Heart right ventricle (tissue), 16 donors: ENCODE results near the gene SDK2. TPM values are rescaled to one million over a fixed set of nuclear protein-coding genes. Genes with fewer than 3 reads are reported as not detected.

Experiments used
- ATAC-seq, 8 donors: fragments of 200-7000 bp; cut with Tn5 transposase; one replicate each; pipeline ENCODE4 v1.9.1; 2020; ENCODE audit warnings: mild to moderate bottlenecking in 8 of 8, moderate library complexity in 8 of 8, moderate number of reproducible peaks in 1 of 8
- DNase-seq, 2 donors: peaks; one replicate each; pipeline ENCODE4 v3.0.0-alpha.2; 2020
- H3K27ac ChIP-seq, 10 donors: fragments of 200-600 bp; sonication (generic) in 2 of 10; one replicate each; pipeline versions ENCODE4 v1.5.0 to v1.8.0; 2020 to 2022; ENCODE audit warnings: mild to moderate bottlenecking in 3 of 10
- H3K27me3 ChIP-seq, 7 donors: fragments of 200-600 bp; one replicate each; pipeline ENCODE4 v1.8.0; 2021 to 2022; ENCODE audit warnings: mild to moderate bottlenecking in 2 of 7
- H3K36me3 ChIP-seq, 9 donors: fragments of 200-600 bp; sonication (generic) in 1 of 9; one replicate each; pipeline versions ENCODE4 v1.5.0 to v1.8.0; 2020 to 2022; ENCODE audit warnings: mild to moderate bottlenecking in 2 of 9
- H3K4me1 ChIP-seq, 9 donors: fragments of 200-600 bp; sonication (generic) in 1 of 9; one replicate each; pipeline versions ENCODE4 v1.5.0 to v1.8.0; 2020 to 2022; ENCODE audit warnings: mild to moderate bottlenecking in 4 of 9
- H3K4me3 ChIP-seq, 10 donors: fragments of 200-600 bp; sonication (generic) in 2 of 10; one replicate each; pipeline versions ENCODE4 v1.5.0 to v1.8.0; 2020 to 2022; ENCODE audit warnings: mild to moderate bottlenecking in 7 of 10, moderate library complexity in 2 of 10
- H3K9me3 ChIP-seq, 11 donors: fragments of 200-600 bp in 10 of 11; sonication (generic) in 2 of 11; one replicate each; pipeline versions ENCODE4 v1.5.0 to v1.8.0; 2013 to 2022; ENCODE audit warnings: mild to moderate bottlenecking in 2 of 11, control low read depth in 1 of 11, moderate library complexity in 1 of 11
- CTCF ChIP-seq, 9 donors: fragments of 200-600 bp; sonication (generic) in 2 of 9; IDR thresholded peaks; one replicate each; pipeline versions ENCODE4 v1.5.0 to v1.8.0; 2021 to 2022; ENCODE audit warnings: antibody characterized with exemption in 9 of 9, mild to moderate bottlenecking in 5 of 9, moderate library complexity in 1 of 9
- WGBS, 2 donors: extraction: QIAGEN DNeasy Blood & Tissue Kit; methylation state at CpG; one replicate each; pipeline ENCODE4 v1.1.7; 2013; ENCODE audit warnings: inconsistent platforms in 1 of 2; 5-methylcytosine and 5-hydroxymethylcytosine counted together
- intact Hi-C, 10 donors: fragments of 100-400 bp; cut with DNase I; formaldehyde crosslinking; loops; one replicate each; pipeline versions ENCODE4 v1.11.1 to v1.14.2; 2022
- polyA plus RNA-seq, 2 donors: library from polyadenylated mRNA; stranded (reverse); fragments of 200-250 nt; gene quantifications; one replicate each; pipeline ENCODE4 v1.2.3, GENCODE V29; 2013
- total RNA-seq, 10 donors: library from RNA; stranded (reverse); fragmentation: NEBNext Ultra II Directional in 3 of 10; extraction: Animal tissue kit (Norgen Biotek cat#: 25700) in 3 of 10; gene quantifications; one replicate each; pipeline versions ENCODE4 v1.2.1 to v1.2.4, GENCODE V29; 2021 to 2023
- donor health status: Arrhythmogenic right ventricular cardiomyopathy.
- donor health status: ischemic (EF 13 %, LVEDD 7.1; RV severe dilation, severe dysfunction).
- donor health status: healthy with polysubstance abuse.
- donor health status: DM: no; HTN: yes; CAD: no.
- donor health status: DM: no; HTN: no; CAD: no.
- donor health status: ischemic (EF 25% LVEDD 6.9; RV normal size, moderate dysfunction).
- donor health status: ischemic (EF 25% LVEDD 5.7; RV mildly dilated, moderate dysfunction).
- donor health status: healthy.
- donor health status: DM: yes; HTN: yes; CAD: no.
- donor health status: Ischemic cardiomyopathy.
- donor health status: ischemic (EF 35%, LVEDD 5.7; RV mildly dilated, moderate dysfunction).
- donor health status: nonischemic (EF 11% LVEDD 7.7; RV severe dilation, severe dysfunction).
- donor health status: DM: yes; HTN: yes; CAD: no.
- donor health status: PGD.
- donor health status: ischemic (EF 29% LVEDD 5.4; RV normal size, mild dysfunction).
- donor health status: nonischemic (EF 23%, LVEDD 6.1; RV moderate dilation, normal function).

SDK2 gene
- total and polyA plus RNA-seq, 12 donors = 0.44 to 4.2 (median 1.9) TPM

- WGBS, 2 donors = 87 to 88% methylated on average over 25 of the region's 25 CpGs
- H3K9me3 ChIP-seq = no peaks in the 10 kb centered on the region
- no peak for DNase-seq
- H3K27ac ChIP-seq = no peak overlapping the region
- H3K27me3 ChIP-seq = no peaks in the 10 kb centered on the region
- TF ChIP-seq CTCF (IDR thresholded peaks at IDR 0.05) = no peak
- no peak for ATAC-seq
- no peak overlapping the region for H3K4me3 ChIP-seq
- H3K36me3 ChIP-seq = no peaks in the 10 kb centered on the region
- H3K4me1 ChIP-seq = peaks cover 0 to 6% (median 0%) of the 10 kb centered on the region in 9 donors
- intact Hi-C loops = no loop called here
These were observed 249.5 kb downstream of the SDK2 start for GRCh38 chr17:73394512-73395450.

GRCh38 chr17:73393962-73394361 is 250.3 kb downstream of the SDK2 start:
- Histone ChIP-seq H3K4me3 (no peak overlapping the region), H3K36me3 (no peaks in the 10 kb centered on the region), H3K9me3 (no peaks in the 10 kb centered on the region), H3K4me1 (peaks cover 0 to 4% (median 0%) of the 10 kb centered on the region in 9 donors), H3K27me3 (no peaks in the 10 kb centered on the region), H3K27ac (no peak overlapping the region)
- DNase-seq = no peak
- no peak for TF ChIP-seq CTCF (IDR thresholded peaks at IDR 0.05)
- intact Hi-C loops = no loop called here
- no peak for ATAC-seq
- 91 to 94% methylated on average over 11 of the region's 11 CpGs for WGBS, 2 donors

GRCh38 chr17:73393381-73393780 is 250.9 kb downstream of the SDK2 start:
- no peak for DNase-seq
- Histone ChIP-seq H3K27ac (no peak overlapping the region), H3K4me1 (no peaks in the 10 kb centered on the region), H3K27me3 (no peaks in the 10 kb centered on the region), H3K4me3 (no peak overlapping the region), H3K36me3 (no peaks in the 10 kb centered on the region), H3K9me3 (no peaks in the 10 kb centered on the region)
- intact Hi-C loops = no loop called here
- ATAC-seq = no peak
- no peak for TF ChIP-seq CTCF (IDR thresholded peaks at IDR 0.05)
- 91 to 93% methylated on average over 14 of the region's 14 CpGs for WGBS, 2 donors

- no peak for ATAC-seq
- no peaks in the 10 kb centered on the region for H3K36me3 ChIP-seq
- 92 to 93% methylated on average over 24 of the region's 24 CpGs for WGBS, 2 donors
- no peaks in the 10 kb centered on the region for H3K9me3 ChIP-seq
- intact Hi-C loops = no loop called here
- no peak for DNase-seq
- no peak overlapping the region for H3K27ac ChIP-seq
- H3K4me1 ChIP-seq = peaks cover 0 to 2% (median 0%) of the 10 kb centered on the region in 9 donors
- no peak overlapping the region for H3K4me3 ChIP-seq
- no peaks in the 10 kb centered on the region for H3K27me3 ChIP-seq
- TF ChIP-seq CTCF (IDR thresholded peaks at IDR 0.05) = no peak
These were observed 252.6 kb downstream of the SDK2 start for GRCh38 chr17:73391331-73392265.
